Erythroblast (primary cell): ENCODE results near the gene AGAP1.

Experiments
- GATA1 ChIP-seq: IDR thresholded peaks from 2 replicates; pipeline ENCODE4 v1.6.1; 2011; ENCODE audit warnings: low read depth, mild to moderate bottlenecking, control low read depth, low read length, moderate library complexity
- POLR2A ChIP-seq: IDR thresholded peaks from 2 replicates; pipeline ENCODE4 v1.6.1; 2011; ENCODE audit warnings: mild to moderate bottlenecking, low read length

GRCh38 chr2:235864302-235864701 lies 370.5 kb downstream of the AGAP1 start:
- TF ChIP-seq POLR2A (no peak), GATA1 (no peak)
